Caco-2 (cell line): ENCODE data around the gene FCN1. TPM values are rescaled to one million over a fixed set of nuclear protein-coding genes. Genes with fewer than 3 reads are reported as not detected.

ENCODE experiments used
- BruUV-seq: library from RNA; stranded (reverse); fragments of 400-500 nt; replicated peaks from 2 replicates; lab custom pipeline; 2021; lab: Mats Ljungman, UMichigan
- CTCF ChIA-PET: fragments of 300-600 bp; sonication (Branson Sonifier 250); formaldehyde crosslinking; loops from one replicate; lab custom pipeline; 2022; ENCODE audit warnings: antibody characterized with exemption; lab: Charles Lee
- POLR2A ChIA-PET: fragments of 300-600 bp; sonication (Branson Sonifier 250); formaldehyde crosslinking; loops from one replicate; lab custom pipeline; 2022; ENCODE audit warnings: antibody characterized with exemption; lab: Charles Lee
- DNase-seq, 2 experiments: peaks; one replicate each; pipeline versions ENCODE4 v3.0.0 to v3.0.0-alpha.2; 2020 to 2022
- H3K27me3 ChIP-seq: replicated peaks from 2 replicates; pipeline ENCODE4 v1.6.0; 2011; ENCODE audit warnings: low read length; ENCODE audit not compliant: control insufficient read depth, insufficient read depth
- H3K36me3 ChIP-seq: 2 replicates; pipeline ENCODE4 v1.5.1; 2011; ENCODE audit warnings: low read length; ENCODE audit not compliant: control insufficient read depth, insufficient read depth
- H3K4me1 ChIP-seq: fragments of 250-450 bp; sonication (Bioruptor Pico); 2 replicates; pipeline ENCODE4 v1.5.1; 2020; ENCODE audit warnings: mild to moderate bottlenecking
- H3K4me3 ChIP-seq: 2 replicates; pipeline ENCODE4 v1.5.1; 2011; ENCODE audit warnings: low read depth, mild to moderate bottlenecking, control low read depth, low read length
- H3K9me3 ChIP-seq: fragments of 250-450 bp; sonication (Bioruptor Pico); 2 replicates; pipeline ENCODE4 v1.5.1; 2020; ENCODE audit warnings: mild to moderate bottlenecking, moderate library complexity
- H3K27ac Mint-ChIP-seq: one replicate; pipeline ENCODE4 v1.8.0; 2022; ENCODE audit warnings: mixed read lengths; ENCODE audit not compliant: unreplicated experiment
- H3K27me3 Mint-ChIP-seq: one replicate; pipeline ENCODE4 v1.8.0; 2022; ENCODE audit warnings: mixed read lengths; ENCODE audit not compliant: insufficient read depth, unreplicated experiment
- H3K36me3 Mint-ChIP-seq: one replicate; pipeline ENCODE4 v1.8.0; 2022; ENCODE audit warnings: mild to moderate bottlenecking, mixed read lengths; ENCODE audit not compliant: insufficient read depth, unreplicated experiment
- H3K4me1 Mint-ChIP-seq: one replicate; pipeline ENCODE4 v1.8.0; 2022; ENCODE audit warnings: low read depth, mixed read lengths; ENCODE audit not compliant: unreplicated experiment
- H3K4me3 Mint-ChIP-seq: one replicate; pipeline ENCODE4 v1.8.0; 2022; ENCODE audit warnings: mild to moderate bottlenecking, moderate library complexity, mixed read lengths; ENCODE audit not compliant: unreplicated experiment
- H3K9me3 Mint-ChIP-seq: one replicate; pipeline ENCODE4 v1.8.0; 2022; ENCODE audit warnings: mixed read lengths; ENCODE audit not compliant: unreplicated experiment
- CTCF ChIP-seq, 2 experiments: fragments of 200-600 bp in 1 of 2; IDR thresholded peaks; 1 replicate in 1 of 2; 2 replicates in 1 of 2; pipeline versions ENCODE4 v1.5.1 to v1.8.0; 2011 to 2022; ENCODE audit warnings: antibody characterized with exemption in 1 of 2, control low read depth in 1 of 2, inconsistent platforms in 1 of 2, low read depth in 1 of 2, low read length in 1 of 2, mild to moderate bottlenecking in 1 of 2, moderate library complexity in 1 of 2; ENCODE audit not compliant: insufficient read depth in 1 of 2, severe bottlenecking in 1 of 2, unreplicated experiment in 1 of 2
- intact Hi-C: fragments of 100-400 bp; cut with micrococcal nuclease; formaldehyde crosslinking; loops from one replicate; pipeline ENCODE4 v1.10.0; 2022; ENCODE audit not compliant: unreplicated experiment
- total RNA-seq: library from RNA; stranded (reverse); gene quantifications from 2 replicates; pipeline ENCODE4 v1.2.3, GENCODE V29; 2022

Gene FCN1
- total RNA-seq, 1 experiment from 2014 or later: not detected

- no peaks in the 10 kb centered on the region for H3K36me3 ChIP-seq
- Mint-ChIP-seq H3K27ac (no peak overlapping the region), H3K9me3 (no peaks in the 10 kb centered on the region), H3K27me3 (peaks cover 4% of the 10 kb centered on the region), H3K4me1 (no peaks in the 10 kb centered on the region), H3K36me3 (no peaks in the 10 kb centered on the region), H3K4me3 (no peak overlapping the region)
- H3K9me3 ChIP-seq: no peaks in the 10 kb centered on the region
- intact Hi-C loops: no loop called here
- ChIA-PET POLR2A (interaction anchor here (0.6 kb wide), 1 partner anchor 26 kb away, joined by 3 read pairs; no protein-coding TSS in a partner anchor), CTCF (no interaction called here)
- no TSS peak for BruUV-seq
- TF ChIP-seq CTCF (IDR thresholded peaks at IDR 0.05; ENCODE audit: insufficient read depth in 1 of 2, low read depth in 1 of 2, low read length in 1 of 2, severe bottlenecking in 1 of 2, unreplicated experiment in 1 of 2): no peak
- DNase-seq: no peak
- H3K4me3 ChIP-seq: no peak overlapping the region
- H3K27me3 ChIP-seq: no peaks in the 10 kb centered on the region
- no peaks in the 10 kb centered on the region for H3K4me1 ChIP-seq
Measured at GRCh38 chr9:134942011-134942787, 24.5 kb upstream of the FCN1 start.

GRCh38 chr9:134940236-134941208, 22.8 kb upstream of the FCN1 start:
- H3K27me3 ChIP-seq: no peaks in the 10 kb centered on the region
- Mint-ChIP-seq H3K4me1 (no peaks in the 10 kb centered on the region), H3K36me3 (no peaks in the 10 kb centered on the region), H3K27me3 (peaks cover 8% of the 10 kb centered on the region), H3K4me3 (no peak overlapping the region), H3K27ac (no peak overlapping the region), H3K9me3 (no peaks in the 10 kb centered on the region)
- TF ChIP-seq CTCF (IDR thresholded peaks at IDR 0.05; ENCODE audit: insufficient read depth in 1 of 2, low read depth in 1 of 2, low read length in 1 of 2, severe bottlenecking in 1 of 2, unreplicated experiment in 1 of 2): no peak
- no peaks in the 10 kb centered on the region for H3K4me1 ChIP-seq
- H3K9me3 ChIP-seq: no peaks in the 10 kb centered on the region
- CTCF ChIA-PET: no interaction called here
- no peaks in the 10 kb centered on the region for H3K36me3 ChIP-seq
- no TSS peak for BruUV-seq
- intact Hi-C loops: no loop called here
- no peak overlapping the region for H3K4me3 ChIP-seq
- DNase-seq: no peak
- POLR2A ChIA-PET: no interaction called here

- POLR2A ChIA-PET: no interaction called here
Measured at GRCh38 chr9:134939836-134940235, 22.1 kb upstream of the FCN1 start.

More at GRCh38 chr9:134939836-134940235, 22.1 kb upstream of the FCN1 start:
- no peaks in the 10 kb centered on the region for H3K9me3 Mint-ChIP-seq
- intact Hi-C loops: no loop called here
- Histone ChIP-seq H3K4me3 (no peak overlapping the region), H3K9me3 (no peaks in the 10 kb centered on the region), H3K4me1 (no peaks in the 10 kb centered on the region), H3K36me3 (no peaks in the 10 kb centered on the region), H3K27me3 (no peaks in the 10 kb centered on the region)
- H3K4me3 Mint-ChIP-seq: no peak overlapping the region
- no peak for DNase-seq
- peaks cover 11% of the 10 kb centered on the region for H3K27me3 Mint-ChIP-seq
- no TSS peak for BruUV-seq
- CTCF ChIA-PET: no interaction called here
- H3K4me1 Mint-ChIP-seq: no peaks in the 10 kb centered on the region
- no peak for TF ChIP-seq CTCF (IDR thresholded peaks at IDR 0.05; ENCODE audit: insufficient read depth in 1 of 2, low read depth in 1 of 2, low read length in 1 of 2, severe bottlenecking in 1 of 2, unreplicated experiment in 1 of 2)
- H3K27ac Mint-ChIP-seq: no peak overlapping the region
- H3K36me3 Mint-ChIP-seq: no peaks in the 10 kb centered on the region
